ENCODE data around the gene IRF2BP2. TPM values are rescaled to one million over a fixed set of nuclear protein-coding genes. Genes with fewer than 3 reads are reported as not detected.
A peak's percentile ranks its signal among the peaks of the same experiment; 100 is the strongest.

The IRF2BP2 gene
- total and polyA plus RNA-seq, 2 of the 13 experiments (the other 11 are each of a cell fraction or from before 2014, with no cell fraction given), result 140 to 147 TPM

- TF ChIP-seq ZKSCAN5 (CRISPR knock-in tag; IDR thresholded peaks at IDR 0.05), result no peak
- TF ChIP-seq USF2 (IDR thresholded peaks at IDR 0.05; ENCODE audit: low read depth, low read length), result no peak
- TF ChIP-seq USF2 (CRISPR knock-in tag; IDR thresholded peaks at IDR 0.05; ENCODE audit: borderline replicate concordance), result peak; percentile 70; the same call in 1 of the 2 replicates
- TF ChIP-seq IRF9 (CRISPR knock-in tag; IDR thresholded peaks at IDR 0.05; ENCODE audit: borderline replicate concordance), result peak; percentile 54; the same call in 1 of the 2 replicates
- TF ChIP-seq ZBTB37 (CRISPR knock-in tag; IDR thresholded peaks at IDR 0.05), result peak; percentile 97
- no peak for TF ChIP-seq NFIB (CRISPR knock-in tag; IDR thresholded peaks at IDR 0.05; ENCODE audit: borderline replicate concordance)
- peak; percentile 70 for TF ChIP-seq GABPB1 (CRISPR knock-in tag; IDR thresholded peaks at IDR 0.05)
- TF ChIP-seq ZNF672 (CRISPR knock-in tag; IDR thresholded peaks at IDR 0.05), result peak; percentile 53; the same call in 1 of the 2 replicates
- no peak for TF ChIP-seq ZNF570 (CRISPR knock-in tag; IDR thresholded peaks at IDR 0.05; ENCODE audit: borderline replicate concordance)
- no peak for TF ChIP-seq ZNF354B (CRISPR knock-in tag; IDR thresholded peaks at IDR 0.05)
- no peak for TF ChIP-seq TCF12 (IDR thresholded peaks at IDR 0.05)
- TF ChIP-seq TCF12 (CRISPR knock-in tag; IDR thresholded peaks at IDR 0.05), result peak; percentile 100
- no peak for TF ChIP-seq MXD1 (CRISPR knock-in tag; IDR thresholded peaks at IDR 0.05)
- no peak for TF ChIP-seq ATAD3A (CRISPR knock-in tag; IDR thresholded peaks at IDR 0.05)
- peak; percentile 92 for TF ChIP-seq HHEX (CRISPR knock-in tag; IDR thresholded peaks at IDR 0.05)
- TF ChIP-seq ZNF121 (CRISPR knock-in tag; IDR thresholded peaks at IDR 0.05), result peak; percentile 53; the same call in 1 of the 2 replicates
- no peak for TF ChIP-seq ZNF567 (CRISPR knock-in tag; IDR thresholded peaks at IDR 0.05; ENCODE audit: borderline replicate concordance)
- TF ChIP-seq PATZ1 (CRISPR knock-in tag; IDR thresholded peaks at IDR 0.05), result peak; percentile 100
- TF ChIP-seq ZNF616 (CRISPR knock-in tag; IDR thresholded peaks at IDR 0.05; ENCODE audit: low read depth), result no peak
- peak; percentile 99 for TF ChIP-seq ZNF292 (CRISPR knock-in tag; IDR thresholded peaks at IDR 0.05; ENCODE audit: borderline replicate concordance, low read depth)
Observed at GRCh38 chr1:234643111-234643849, 33.3 kb upstream of the IRF2BP2 start (continued).

All from HepG2 (cell line).